VCaP (cell line): Measurements from ENCODE around the gene PPM1H.
"Not testable (repeated sequence)": the region's sequence is repeated elsewhere in the genome, so short reads cannot be mapped to it uniquely, and the experiment has no call there.

Source experiments
- H3K27ac ChIP-seq: fragments of 450-650 bp; 2 replicates; pipeline ENCODE4 v1.5.1; 2017
- TF ChIP-seq, protein P1 (sequence below): fragments of 450-650 bp; conservative IDR thresholded peaks from 2 replicates; pipeline ENCODE4 v1.5.1; 2017; ENCODE audit warnings: mild to moderate bottlenecking, moderate library complexity

Gene PPM1H

DNA sequence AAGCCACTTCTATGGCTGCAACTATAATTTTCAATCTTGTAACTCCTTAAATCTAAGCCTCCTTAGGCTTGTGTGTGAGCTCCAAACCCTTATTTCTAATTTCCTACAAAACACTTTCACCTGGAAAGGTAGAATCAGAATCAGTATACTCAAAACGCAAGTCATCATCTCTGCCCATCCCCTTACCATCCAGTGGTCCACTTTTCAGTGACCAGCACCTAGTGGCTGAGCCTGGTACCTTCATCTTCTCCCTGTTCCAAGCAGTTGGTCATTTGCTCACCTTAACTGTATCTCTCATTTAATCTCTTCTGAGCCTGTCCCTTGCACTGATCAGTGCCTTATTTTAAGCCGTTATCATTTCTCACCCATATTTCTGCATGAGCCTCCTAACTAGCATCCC is 107.9 kb downstream of the PPM1H start:
- TF ChIP-seq, protein P1, sequence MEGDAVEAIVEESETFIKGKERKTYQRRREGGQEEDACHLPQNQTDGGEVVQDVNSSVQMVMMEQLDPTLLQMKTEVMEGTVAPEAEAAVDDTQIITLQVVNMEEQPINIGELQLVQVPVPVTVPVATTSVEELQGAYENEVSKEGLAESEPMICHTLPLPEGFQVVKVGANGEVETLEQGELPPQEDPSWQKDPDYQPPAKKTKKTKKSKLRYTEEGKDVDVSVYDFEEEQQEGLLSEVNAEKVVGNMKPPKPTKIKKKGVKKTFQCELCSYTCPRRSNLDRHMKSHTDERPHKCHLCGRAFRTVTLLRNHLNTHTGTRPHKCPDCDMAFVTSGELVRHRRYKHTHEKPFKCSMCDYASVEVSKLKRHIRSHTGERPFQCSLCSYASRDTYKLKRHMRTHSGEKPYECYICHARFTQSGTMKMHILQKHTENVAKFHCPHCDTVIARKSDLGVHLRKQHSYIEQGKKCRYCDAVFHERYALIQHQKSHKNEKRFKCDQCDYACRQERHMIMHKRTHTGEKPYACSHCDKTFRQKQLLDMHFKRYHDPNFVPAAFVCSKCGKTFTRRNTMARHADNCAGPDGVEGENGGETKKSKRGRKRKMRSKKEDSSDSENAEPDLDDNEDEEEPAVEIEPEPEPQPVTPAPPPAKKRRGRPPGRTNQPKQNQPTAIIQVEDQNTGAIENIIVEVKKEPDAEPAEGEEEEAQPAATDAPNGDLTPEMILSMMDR: no peak; the same call in 1 of the 2 replicates
- H3K27ac ChIP-seq: no peak overlapping the region

DNA sequence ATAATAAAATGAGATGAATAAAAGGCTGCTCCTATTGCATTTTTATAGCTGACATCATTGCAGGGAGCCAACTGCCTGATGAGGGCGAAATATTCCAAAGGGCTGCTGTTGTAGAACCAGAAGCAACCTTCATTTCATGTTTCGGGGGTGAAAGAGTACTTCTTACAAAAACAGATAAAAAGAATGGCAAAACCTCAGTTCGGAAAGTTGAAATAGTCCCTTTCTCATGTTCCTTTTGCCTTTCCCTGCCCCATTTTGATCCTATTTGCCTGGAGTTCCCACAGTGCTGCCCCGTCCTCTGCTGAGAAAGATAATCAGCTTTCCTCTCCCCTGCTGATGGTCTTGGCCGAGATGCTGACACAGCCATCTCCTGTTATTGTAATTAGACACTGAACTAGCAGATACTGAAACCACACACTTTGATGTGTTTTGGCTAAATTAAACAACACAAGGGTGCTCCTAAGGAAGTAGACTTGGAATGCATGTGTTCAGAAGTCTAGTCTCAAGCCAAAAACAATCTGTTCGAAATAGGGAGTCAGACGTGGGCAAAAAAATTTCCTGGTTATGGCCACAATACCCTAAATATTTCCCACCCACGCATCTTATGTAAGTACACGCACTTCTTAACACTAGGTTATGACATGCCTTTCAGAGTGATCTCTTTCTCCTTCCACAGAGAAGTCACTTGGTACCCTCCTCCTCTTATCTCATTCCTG is 117.2 kb downstream of the PPM1H start:
- TF ChIP-seq, protein P1: no peak
- no peak overlapping the region for H3K27ac ChIP-seq

DNA sequence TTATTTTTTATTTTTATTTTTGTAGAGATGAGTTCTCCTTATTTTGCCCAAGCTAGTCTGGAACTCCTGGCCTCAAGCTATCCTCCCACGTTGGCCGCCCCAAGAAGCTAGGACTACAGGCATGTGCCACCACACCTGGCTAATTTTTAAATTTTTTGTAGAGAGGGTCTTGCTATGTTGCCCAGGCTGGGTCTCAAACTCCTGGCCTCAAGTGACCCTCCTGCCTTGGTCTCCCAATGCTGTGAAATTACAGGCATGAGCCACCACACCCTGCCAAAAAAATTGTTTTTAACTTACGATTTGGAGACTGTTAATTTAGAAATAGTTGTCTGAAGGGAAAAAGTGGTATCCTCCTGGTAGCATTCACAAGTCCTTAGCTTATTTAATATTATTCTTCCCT is 120.7 kb downstream of the PPM1H start:
- no peak overlapping the region for H3K27ac ChIP-seq
- TF ChIP-seq, protein P1: no peak

DNA sequence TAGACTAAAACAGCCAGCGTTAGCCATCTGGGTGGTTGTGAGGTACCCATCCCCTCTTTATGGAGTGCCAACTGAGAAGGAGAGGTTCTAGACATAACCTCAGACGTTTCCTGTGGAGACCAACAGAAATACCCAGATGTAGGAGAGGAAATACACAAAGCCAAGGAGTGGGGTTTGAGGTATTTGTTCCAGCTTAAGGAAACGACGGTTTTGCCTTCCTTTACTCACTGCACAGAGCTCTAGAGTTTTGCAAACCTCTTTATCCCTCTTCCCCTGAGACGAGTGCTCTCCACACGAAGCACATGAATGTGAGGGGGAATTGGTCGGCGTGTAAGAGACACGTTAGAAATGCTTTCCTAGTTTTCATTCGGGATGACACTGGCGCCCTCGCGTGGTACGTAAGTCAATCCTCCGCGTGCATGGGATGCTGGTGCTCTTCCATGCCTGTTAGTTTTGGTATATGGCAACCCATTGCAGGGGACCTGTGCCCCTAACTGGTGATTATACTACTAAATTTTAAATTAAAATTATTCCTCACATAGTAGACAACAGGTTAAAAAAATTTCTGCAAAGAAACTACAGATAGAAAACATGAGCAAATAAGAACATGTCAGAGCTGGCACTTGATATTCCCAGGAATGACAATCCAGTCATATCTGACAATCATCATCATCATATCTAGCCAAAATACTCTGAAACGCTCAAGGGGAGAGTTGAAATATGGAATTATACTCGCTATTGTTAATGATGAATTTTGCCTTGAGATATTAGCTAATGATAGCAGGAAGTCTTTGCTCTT is 121.7 kb downstream of the PPM1H start:
- no peak overlapping the region for H3K27ac ChIP-seq
- TF ChIP-seq, protein P1: no peak; the same call in 1 of the 2 replicates

DNA sequence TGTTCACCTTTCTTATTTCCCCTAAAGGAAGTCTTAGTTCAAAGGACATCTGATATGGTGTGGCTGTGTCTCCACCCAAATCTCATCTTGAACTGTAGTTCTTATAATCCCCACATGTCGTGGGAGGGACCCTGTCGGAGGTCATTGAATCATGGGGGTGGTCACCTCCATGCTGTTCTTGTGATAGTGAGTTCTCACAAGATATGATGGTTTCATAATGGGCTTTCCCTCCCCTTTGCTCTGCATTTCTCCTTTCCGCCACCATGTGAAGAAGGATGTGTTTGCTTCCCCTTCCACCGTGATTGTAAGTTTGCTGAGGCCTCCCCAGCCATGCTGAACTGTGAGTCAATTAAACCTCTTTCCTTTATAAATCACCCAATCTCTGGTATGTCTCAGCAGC is 123.5 kb downstream of the PPM1H start:
- H3K27ac ChIP-seq: not testable (repeated sequence)

DNA sequence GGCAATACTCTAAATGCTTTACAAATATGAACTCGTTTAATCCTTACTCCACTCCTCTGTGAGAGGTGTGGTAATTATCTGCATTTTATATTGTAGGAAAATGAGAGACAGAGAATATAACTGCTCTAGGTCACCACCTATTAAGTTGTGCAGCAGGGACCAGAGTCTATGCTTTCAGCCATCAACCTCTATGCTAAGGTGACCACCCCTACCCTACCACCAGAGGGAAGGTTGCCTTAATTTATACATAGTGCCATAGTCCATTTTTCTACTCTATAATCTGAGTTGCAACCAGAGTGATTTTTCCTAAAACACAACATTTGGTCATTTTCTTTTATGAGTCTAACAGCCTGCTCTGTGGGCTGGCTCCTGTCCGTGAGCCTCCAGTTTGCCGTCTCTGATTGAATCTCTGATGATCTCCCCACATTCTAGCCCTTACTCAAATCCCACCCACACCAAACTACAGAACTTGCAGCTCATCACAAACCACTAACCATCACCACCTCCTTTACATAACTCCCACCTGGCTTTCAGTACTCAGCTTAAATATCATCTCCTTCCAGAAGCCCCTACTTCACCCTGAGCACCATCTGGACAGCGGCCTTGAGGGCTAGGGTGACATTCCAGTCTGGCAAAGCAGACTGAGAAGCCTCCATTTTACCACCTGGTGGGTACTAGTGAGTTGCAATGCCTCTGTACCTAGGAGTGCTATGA is 126.6 kb downstream of the PPM1H start:
- H3K27ac ChIP-seq: no peak overlapping the region
- TF ChIP-seq, protein P1: no peak

DNA sequence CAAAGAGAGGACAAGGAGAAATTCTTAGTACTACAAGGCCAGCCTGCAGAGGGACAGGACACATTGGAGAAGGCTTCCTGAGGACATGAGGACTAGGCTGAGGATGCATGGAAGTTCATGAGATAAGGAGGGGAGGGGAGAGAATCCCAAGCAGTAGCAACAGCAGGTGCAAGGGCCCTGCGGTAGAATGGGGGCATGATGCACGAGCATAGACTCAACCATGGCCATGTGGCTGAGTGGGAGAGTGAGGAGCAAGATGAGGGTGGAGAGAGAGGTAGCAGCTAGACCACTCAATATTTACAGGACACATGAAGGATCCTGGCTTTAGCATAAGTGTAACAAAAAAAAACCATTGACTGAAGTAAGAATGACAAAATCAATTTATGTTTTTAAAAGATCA is 128.1 kb downstream of the PPM1H start:
- TF ChIP-seq, protein P1: no peak
- H3K27ac ChIP-seq: no peak overlapping the region
